Fibroblast of lung (primary cell): Measurements from ENCODE around the gene GRK1. TPM values are rescaled to one million over a fixed set of nuclear protein-coding genes. Genes with fewer than 3 reads are reported as not detected.

ENCODE experiments used
- DNase-seq, 2 donors: peaks; one replicate each; pipeline versions ENCODE4 v3.0.0 to v3.0.0-alpha.2; 2010; ENCODE audit warnings: low read depth in 2 of 2
- H2AFZ ChIP-seq: 2 replicates; pipeline ENCODE4 v1.5.1; 2012; ENCODE audit warnings: low read length, control low read depth, inconsistent platforms
- H3K27ac ChIP-seq: 2 replicates; pipeline ENCODE4 v1.5.1; 2011; ENCODE audit warnings: low read length, control low read depth; ENCODE audit not compliant: insufficient read depth
- H3K27me3 ChIP-seq: 2 replicates; pipeline ENCODE4 v1.5.1; 2011; ENCODE audit warnings: mild to moderate bottlenecking, low read length; ENCODE audit not compliant: control insufficient read depth, insufficient read depth
- H3K36me3 ChIP-seq: 2 replicates; pipeline ENCODE4 v1.5.1; 2011; ENCODE audit warnings: low read length; ENCODE audit not compliant: control insufficient read depth, insufficient read depth
- H3K4me1 ChIP-seq: 2 replicates; pipeline ENCODE4 v1.5.1; 2011; ENCODE audit warnings: low read length; ENCODE audit not compliant: control insufficient read depth, insufficient read depth; ENCODE audit errors: extremely low read depth
- H3K4me2 ChIP-seq: 2 replicates; pipeline ENCODE4 v1.5.1; 2011; ENCODE audit warnings: low read length, control low read depth; ENCODE audit not compliant: insufficient read depth; ENCODE audit errors: extremely low read depth
- H3K4me3 ChIP-seq, 4 experiments: fragments of 200-600 bp in 1 of 4; sonication (generic) in 1 of 4; replicated peaks in 1 of 4; 2 replicates each; pipeline ENCODE4 v1.5.1; 2011 to 2016; ENCODE audit warnings: low read length in 4 of 4, low read depth in 3 of 4, mild to moderate bottlenecking in 3 of 4, control low read depth in 2 of 4, inconsistent platforms in 1 of 4, mixed read lengths in 1 of 4; ENCODE audit not compliant: insufficient read depth in 1 of 4; ENCODE audit errors: control extremely low read depth in 1 of 4
- H3K79me2 ChIP-seq: 2 replicates; pipeline ENCODE4 v1.5.1; 2012; ENCODE audit warnings: mild to moderate bottlenecking, low read length, inconsistent platforms; ENCODE audit not compliant: control insufficient read depth, insufficient read depth
- H3K9ac ChIP-seq: 2 replicates; pipeline ENCODE4 v1.5.1; 2011; ENCODE audit warnings: mild to moderate bottlenecking, low read length, control low read depth; ENCODE audit not compliant: insufficient read depth
- H3K9me3 ChIP-seq: 2 replicates; pipeline ENCODE4 v1.5.1; 2012; ENCODE audit warnings: low read depth, low read length; ENCODE audit not compliant: control insufficient read depth, insufficient read depth
- H4K20me1 ChIP-seq: 2 replicates; pipeline ENCODE4 v1.5.1; 2011; ENCODE audit warnings: low read length; ENCODE audit not compliant: control insufficient read depth, insufficient read depth; ENCODE audit errors: extremely low read depth
- EZH2 ChIP-seq: IDR thresholded peaks from 2 replicates; pipeline ENCODE4 v1.5.1; 2012; ENCODE audit warnings: low read length, control low read depth, mild to moderate bottlenecking; ENCODE audit errors: missing control alignments
- polyA plus RNA-seq, 2 donors: library from polyadenylated mRNA; depleted of rRNA in 1 of 2; stranded (reverse) in 1 of 2; unstranded in 1 of 2; fragments of >200 nt; gene quantifications; 2 replicates each; pipeline ENCODE4 v1.2.1, GENCODE V29; 2011 to 2012; ENCODE audit warnings: missing spikeins in 1 of 2
- total RNA-seq: library from RNA; depleted of rRNA; stranded (reverse); fragments of >200 nt; gene quantifications from 2 replicates; pipeline ENCODE4 v1.2.1, GENCODE V29; 2014
- TF ChIP-seq, protein P1 (sequence below), 2 donors: IDR thresholded peaks in 1 of 2; conservative IDR thresholded peaks in 1 of 2; 1 replicate in 1 of 2; 2 replicates in 1 of 2; pipeline ENCODE4 v1.5.1; 2011 to 2012; ENCODE audit warnings: low read length in 2 of 2, control low read depth in 1 of 2, inconsistent platforms in 1 of 2, low read depth in 1 of 2, mild to moderate bottlenecking in 1 of 2

The GRK1 gene
- total and polyA plus RNA-seq, 2 donors (not counting 1 experiment from before 2014, with no cell fraction given): 0.17 TPM; not detected in 1

DNA sequence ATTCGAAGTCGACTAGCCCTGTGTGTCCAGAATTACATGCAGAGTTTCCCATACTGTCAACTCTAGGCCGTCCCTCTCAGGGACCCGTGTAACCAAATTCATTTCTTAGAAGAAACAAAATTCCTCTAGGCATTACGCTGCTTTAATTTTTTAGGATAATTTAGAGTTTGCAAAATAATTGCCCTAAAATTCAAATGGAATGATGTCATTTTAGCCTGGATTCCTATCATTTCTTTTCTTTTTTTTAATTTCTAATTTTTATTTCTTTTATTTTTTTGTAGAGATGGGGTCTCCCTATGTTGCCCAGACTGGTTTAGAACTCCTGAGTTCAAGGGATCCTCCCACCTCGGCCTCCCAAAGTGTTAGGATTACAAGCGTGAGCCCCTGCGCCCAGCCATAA is 7.7 kb upstream of the GRK1 start:
- Histone ChIP-seq H4K20me1 (no peaks in the 10 kb centered on the region), H3K9me3 (no peaks in the 10 kb centered on the region), H3K4me2 (no peak overlapping the region), H3K4me1 (no peaks in the 10 kb centered on the region), H3K27me3 (no peaks in the 10 kb centered on the region), H3K79me2 (no peaks in the 10 kb centered on the region), H3K36me3 (no peaks in the 10 kb centered on the region), H3K27ac (no peak overlapping the region), H3K9ac (no peak overlapping the region), H2AFZ (no peak overlapping the region), H3K4me3 (no peak overlapping the region)
- DNase-seq: no peak
- TF ChIP-seq EZH2: no peak
- TF ChIP-seq, protein P1, sequence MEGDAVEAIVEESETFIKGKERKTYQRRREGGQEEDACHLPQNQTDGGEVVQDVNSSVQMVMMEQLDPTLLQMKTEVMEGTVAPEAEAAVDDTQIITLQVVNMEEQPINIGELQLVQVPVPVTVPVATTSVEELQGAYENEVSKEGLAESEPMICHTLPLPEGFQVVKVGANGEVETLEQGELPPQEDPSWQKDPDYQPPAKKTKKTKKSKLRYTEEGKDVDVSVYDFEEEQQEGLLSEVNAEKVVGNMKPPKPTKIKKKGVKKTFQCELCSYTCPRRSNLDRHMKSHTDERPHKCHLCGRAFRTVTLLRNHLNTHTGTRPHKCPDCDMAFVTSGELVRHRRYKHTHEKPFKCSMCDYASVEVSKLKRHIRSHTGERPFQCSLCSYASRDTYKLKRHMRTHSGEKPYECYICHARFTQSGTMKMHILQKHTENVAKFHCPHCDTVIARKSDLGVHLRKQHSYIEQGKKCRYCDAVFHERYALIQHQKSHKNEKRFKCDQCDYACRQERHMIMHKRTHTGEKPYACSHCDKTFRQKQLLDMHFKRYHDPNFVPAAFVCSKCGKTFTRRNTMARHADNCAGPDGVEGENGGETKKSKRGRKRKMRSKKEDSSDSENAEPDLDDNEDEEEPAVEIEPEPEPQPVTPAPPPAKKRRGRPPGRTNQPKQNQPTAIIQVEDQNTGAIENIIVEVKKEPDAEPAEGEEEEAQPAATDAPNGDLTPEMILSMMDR (conservative IDR thresholded peaks at IDR 0.05 in 1 of 2, IDR thresholded peaks at IDR 0.05 in 1 of 2; ENCODE audit: low read depth in 1 of 2, low read length in 2 of 2): no peak

DNA sequence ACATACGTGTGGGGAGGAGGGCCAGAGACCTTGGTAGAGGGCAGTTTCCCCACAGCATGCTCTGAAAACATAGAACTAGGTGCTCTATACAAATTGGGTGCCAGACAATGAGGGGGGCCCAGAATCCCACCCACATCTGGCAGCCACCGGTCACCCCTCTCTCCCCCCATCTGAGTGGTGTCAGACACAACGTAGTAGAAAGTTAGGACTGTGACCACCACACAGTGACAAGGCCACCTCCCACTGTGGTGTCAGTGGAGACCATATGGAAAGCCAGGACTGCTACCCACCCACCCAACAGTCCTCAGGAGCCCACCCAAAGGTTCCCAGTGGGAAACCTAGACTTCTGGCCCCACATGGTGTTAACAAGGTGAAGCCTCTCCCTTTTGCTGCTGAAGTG is 7.0 kb upstream of the GRK1 start:
- no peak overlapping the region for H3K27ac ChIP-seq
- no peaks in the 10 kb centered on the region for H3K27me3 ChIP-seq
- no peak overlapping the region for H3K4me2 ChIP-seq
- no peak for TF ChIP-seq EZH2
- TF ChIP-seq, protein P1 (conservative IDR thresholded peaks at IDR 0.05 in 1 of 2, IDR thresholded peaks at IDR 0.05 in 1 of 2; ENCODE audit: low read depth in 1 of 2, low read length in 2 of 2): no peak
- no peaks in the 10 kb centered on the region for H3K36me3 ChIP-seq
- no peak overlapping the region for H3K9ac ChIP-seq
- H3K4me1 ChIP-seq: no peaks in the 10 kb centered on the region
- H3K9me3 ChIP-seq: no peaks in the 10 kb centered on the region
- DNase-seq: no peak
- no peaks in the 10 kb centered on the region for H3K79me2 ChIP-seq
- H2AFZ ChIP-seq: no peak overlapping the region
- H3K4me3 ChIP-seq: no peak overlapping the region
- H4K20me1 ChIP-seq: no peaks in the 10 kb centered on the region

DNA sequence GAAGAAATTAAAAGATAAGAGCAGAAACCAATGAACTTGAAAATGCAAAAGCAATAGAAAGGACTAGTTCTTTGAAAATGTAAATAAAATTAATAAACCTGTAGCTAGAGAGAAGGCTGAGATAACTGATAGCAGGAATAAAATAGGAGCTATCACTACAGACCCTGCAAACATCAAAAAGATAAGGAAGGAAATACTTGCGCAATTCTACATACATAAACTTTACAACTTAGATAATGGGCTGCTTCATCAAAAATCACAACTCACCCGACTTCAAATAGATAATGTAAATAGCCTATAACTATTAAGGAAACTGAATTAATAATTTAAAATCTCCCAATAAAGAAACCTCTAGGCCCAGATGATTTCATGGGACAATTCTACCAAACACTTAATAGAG is 5.5 kb upstream of the GRK1 start:
- Histone ChIP-seq H2AFZ (no peak overlapping the region), H3K4me3 (no peak overlapping the region), H3K36me3 (no peaks in the 10 kb centered on the region), H3K27me3 (no peaks in the 10 kb centered on the region), H3K9ac (no peak overlapping the region), H3K4me2 (no peak overlapping the region), H3K79me2 (no peaks in the 10 kb centered on the region), H3K4me1 (no peaks in the 10 kb centered on the region), H3K27ac (no peak overlapping the region), H3K9me3 (no peaks in the 10 kb centered on the region), H4K20me1 (no peaks in the 10 kb centered on the region)
- no peak for DNase-seq
- TF ChIP-seq, protein P1 (conservative IDR thresholded peaks at IDR 0.05 in 1 of 2, IDR thresholded peaks at IDR 0.05 in 1 of 2; ENCODE audit: low read depth in 1 of 2, low read length in 2 of 2): no peak
- no peak for TF ChIP-seq EZH2
